Mammary epithelial cell (primary cell): Measurements from ENCODE around the gene ZNF462.

Source experiments
- CTCF ChIP-seq, 2 donors: IDR thresholded peaks in 1 of 2; conservative IDR thresholded peaks in 1 of 2; 2 replicates each; pipeline ENCODE4 v1.5.1; 2011 to 2012; ENCODE audit warnings: inconsistent platforms in 2 of 2, low read length in 2 of 2, mild to moderate bottlenecking in 2 of 2, control low read depth in 1 of 2, low read depth in 1 of 2; ENCODE audit not compliant: insufficient read depth in 1 of 2; ENCODE audit errors: extremely low read depth in 1 of 2
- EZH2 ChIP-seq: IDR thresholded peaks from 2 replicates; pipeline ENCODE4 v1.6.1; 2012; ENCODE audit warnings: low read length, inconsistent platforms, borderline replicate concordance

- TF ChIP-seq EZH2 (no peak), CTCF (conservative IDR thresholded peaks at IDR 0.05 in 1 of 2, IDR thresholded peaks at IDR 0.05 in 1 of 2; ENCODE audit: extremely low read depth in 1 of 2, insufficient read depth in 1 of 2, low read depth in 1 of 2, low read length in 2 of 2) (no peak)
Measured at GRCh38 chr9:107025260-107026035, 162.5 kb downstream of the ZNF462 start.
